Trophoblast cell (in vitro differentiated cells and primary cell): ENCODE data around the gene VWF.

Source experiments
- DNase-seq, 2 donors: peaks; one replicate each; pipeline ENCODE4 v3.0.0-alpha.2; 2016
- H2AFZ ChIP-seq: 2 replicates; pipeline ENCODE4 v1.6.1; 2013; ENCODE audit warnings: low read length, moderate library complexity, mild to moderate bottlenecking; ENCODE audit not compliant: insufficient read depth, poor library complexity
- H2AK5ac ChIP-seq: 2 replicates; pipeline ENCODE4 v1.6.1; 2013; ENCODE audit warnings: mild to moderate bottlenecking, low read length
- H2BK120ac ChIP-seq: 2 replicates; pipeline ENCODE4 v1.6.1; 2013; ENCODE audit warnings: low read length, mild to moderate bottlenecking, moderate library complexity; ENCODE audit not compliant: insufficient read depth, poor library complexity
- H2BK12ac ChIP-seq: 2 replicates; pipeline ENCODE4 v1.6.1; 2013; ENCODE audit warnings: mild to moderate bottlenecking, low read length, moderate library complexity
- H2BK5ac ChIP-seq: 2 replicates; pipeline ENCODE4 v1.6.1; 2013; ENCODE audit warnings: low read length, low read depth, moderate library complexity, mild to moderate bottlenecking; ENCODE audit not compliant: poor library complexity
- H3K14ac ChIP-seq: 2 replicates; pipeline ENCODE4 v1.6.1; 2013; ENCODE audit warnings: mild to moderate bottlenecking, low read length
- H3K18ac ChIP-seq: 2 replicates; pipeline ENCODE4 v1.6.1; 2013; ENCODE audit warnings: mild to moderate bottlenecking, low read length
- H3K23ac ChIP-seq: 2 replicates; pipeline ENCODE4 v1.6.1; 2013; ENCODE audit warnings: low read length
- H3K27ac ChIP-seq: 2 replicates; pipeline ENCODE4 v1.5.1; 2013; ENCODE audit warnings: low read depth, mild to moderate bottlenecking, inconsistent platforms, low read length, moderate library complexity
- H3K27me3 ChIP-seq: 2 replicates; pipeline ENCODE4 v1.6.1; 2013; ENCODE audit warnings: inconsistent platforms, mild to moderate bottlenecking, low read length, moderate library complexity; ENCODE audit not compliant: insufficient read depth
- H3K36me3 ChIP-seq, 2 experiments: 1 replicate in 1 of 2; 2 replicates in 1 of 2; pipeline ENCODE4 v1.6.1; 2013; ENCODE audit warnings: low read length in 2 of 2, mild to moderate bottlenecking in 2 of 2, moderate library complexity in 1 of 2; ENCODE audit not compliant: insufficient read depth in 2 of 2, control insufficient read depth in 1 of 2
- H3K4ac ChIP-seq: 2 replicates; pipeline ENCODE4 v1.6.1; 2013; ENCODE audit warnings: low read depth, mild to moderate bottlenecking, low read length, moderate library complexity
- H3K4me1 ChIP-seq, 2 experiments: 1 replicate in 1 of 2; 2 replicates in 1 of 2; pipeline ENCODE4 v1.6.1; 2013; ENCODE audit warnings: low read length in 2 of 2, mild to moderate bottlenecking in 2 of 2, moderate library complexity in 1 of 2; ENCODE audit not compliant: insufficient read depth in 2 of 2, control insufficient read depth in 1 of 2
- H3K4me2 ChIP-seq: 2 replicates; pipeline ENCODE4 v1.6.1; 2013; ENCODE audit warnings: inconsistent platforms, mild to moderate bottlenecking, low read length, moderate library complexity
- H3K4me3 ChIP-seq: 2 replicates; pipeline ENCODE4 v1.5.1; 2013; ENCODE audit warnings: mild to moderate bottlenecking, low read depth, low read length, inconsistent platforms
- H3K79me1 ChIP-seq: one replicate; pipeline ENCODE4 v1.6.1; 2013; ENCODE audit warnings: low read length
- H3K79me2 ChIP-seq: 2 replicates; pipeline ENCODE4 v1.6.1; 2013; ENCODE audit warnings: low read length, mild to moderate bottlenecking; ENCODE audit not compliant: control insufficient read depth, insufficient read depth, poor library complexity
- H3K9ac ChIP-seq: 2 replicates; pipeline ENCODE4 v1.6.1; 2013; ENCODE audit warnings: mild to moderate bottlenecking, low read length
- H3K9me3 ChIP-seq: 2 replicates; pipeline ENCODE4 v1.6.1; 2013; ENCODE audit warnings: low read depth, mild to moderate bottlenecking, control low read depth, inconsistent platforms, low read length; ENCODE audit not compliant: insufficient read depth
- H4K12ac ChIP-seq: 2 replicates; pipeline ENCODE4 v1.6.1; 2013; ENCODE audit warnings: low read depth, mild to moderate bottlenecking, low read length, moderate library complexity
- H4K8ac ChIP-seq: 2 replicates; pipeline ENCODE4 v1.6.1; 2013; ENCODE audit warnings: low read depth, mild to moderate bottlenecking, low read length, moderate library complexity
- H4K91ac ChIP-seq: one replicate; pipeline ENCODE4 v1.6.1; 2013; ENCODE audit warnings: low read depth, mild to moderate bottlenecking, low read length, moderate library complexity
- WGBS: extraction: QIAGEN DNeasy Blood & Tissue Kit; methylation state at CpG from one replicate; pipeline ENCODE4 v1.1.7; 2013; ENCODE audit warnings: missing lambda C conversion rate; ENCODE audit not compliant: insufficient read length, insufficient coverage; ENCODE audit errors: extremely low coverage; 5-methylcytosine and 5-hydroxymethylcytosine counted together

VWF gene

GRCh38 chr12:6112004-6112403, 12.5 kb downstream of the VWF start:
- no CpG with 5 or more reads among the region's 5 CpGs for WGBS
- Histone ChIP-seq H3K79me2 (no peaks in the 10 kb centered on the region), H4K91ac (peak overlapping the region; percentile 40), H3K18ac (no peak overlapping the region), H3K79me1 (peaks cover 16% of the 10 kb centered on the region), H3K14ac (no peak overlapping the region), H3K23ac (no peak overlapping the region), H3K27me3 (no peaks in the 10 kb centered on the region), H4K8ac (no peak overlapping the region), H4K12ac (no peak overlapping the region), H3K36me3 (no peaks in the 10 kb centered on the region), H3K4me1 (peaks cover 13 to 14% of the 10 kb centered on the region in 2 experiments), H3K9ac (no peak overlapping the region), H2BK5ac (no peak overlapping the region), H3K27ac (no peak overlapping the region), H3K4ac (no peak overlapping the region), H2AFZ (no peak overlapping the region), H3K4me3 (no peak overlapping the region), H3K4me2 (no peak overlapping the region), H2AK5ac (no peak overlapping the region), H3K9me3 (no peaks in the 10 kb centered on the region), H2BK120ac (no peak overlapping the region), H2BK12ac (no peak overlapping the region)
- DNase-seq: peak in 1 of 2 donors; percentile 33

GRCh38 chr12:6110006-6110405, 14.5 kb downstream of the VWF start:
- Histone ChIP-seq H3K4me3 (no peak overlapping the region), H3K23ac (no peak overlapping the region), H2BK5ac (no peak overlapping the region), H3K4me1 (peaks cover 2 to 4% of the 10 kb centered on the region in 2 experiments), H3K27me3 (no peaks in the 10 kb centered on the region), H4K8ac (no peak overlapping the region), H4K12ac (no peak overlapping the region), H2BK120ac (no peak overlapping the region), H3K27ac (no peak overlapping the region), H2BK12ac (no peak overlapping the region), H2AFZ (no peak overlapping the region), H3K18ac (no peak overlapping the region), H3K36me3 (no peaks in the 10 kb centered on the region), H3K79me1 (peaks cover 8% of the 10 kb centered on the region), H3K14ac (no peak overlapping the region), H4K91ac (no peak overlapping the region), H3K4ac (no peak overlapping the region), H3K9ac (no peak overlapping the region), H2AK5ac (no peak overlapping the region), H3K9me3 (no peaks in the 10 kb centered on the region), H3K4me2 (no peak overlapping the region), H3K79me2 (no peaks in the 10 kb centered on the region)
- WGBS: no CpG with 5 or more reads among the region's 4 CpGs
- peak in 1 of 2 donors; percentile 55 for DNase-seq

GRCh38 chr12:6106218-6106617, 18.3 kb downstream of the VWF start:
- Histone ChIP-seq H3K9ac (no peak overlapping the region), H4K8ac (no peak overlapping the region), H3K4me1 (no peaks in the 10 kb centered on the region), H3K27ac (no peak overlapping the region), H3K79me1 (no peaks in the 10 kb centered on the region), H3K14ac (no peak overlapping the region), H2BK120ac (no peak overlapping the region), H2AK5ac (no peak overlapping the region), H3K9me3 (no peaks in the 10 kb centered on the region), H2BK12ac (no peak overlapping the region), H3K23ac (no peak overlapping the region), H3K79me2 (no peaks in the 10 kb centered on the region), H2AFZ (no peak overlapping the region), H3K4me3 (no peak overlapping the region), H3K18ac (no peak overlapping the region), H4K91ac (no peak overlapping the region), H4K12ac (no peak overlapping the region), H3K4me2 (no peak overlapping the region), H3K27me3 (no peaks in the 10 kb centered on the region), H3K4ac (no peak overlapping the region), H2BK5ac (no peak overlapping the region), H3K36me3 (no peaks in the 10 kb centered on the region)
- DNase-seq: no peak
- no CpG with 5 or more reads among the region's 3 CpGs for WGBS

GRCh38 chr12:6104842-6105241, 19.6 kb downstream of the VWF start:
- Histone ChIP-seq H3K23ac (no peak overlapping the region), H2BK5ac (no peak overlapping the region), H3K79me2 (no peaks in the 10 kb centered on the region), H3K4me3 (no peak overlapping the region), H2AK5ac (no peak overlapping the region), H3K4me2 (no peak overlapping the region), H3K4ac (no peak overlapping the region), H3K18ac (no peak overlapping the region), H3K27ac (no peak overlapping the region), H2BK12ac (no peak overlapping the region), H3K14ac (no peak overlapping the region), H2AFZ (no peak overlapping the region), H3K9ac (no peak overlapping the region), H4K91ac (no peak overlapping the region), H3K79me1 (no peaks in the 10 kb centered on the region), H2BK120ac (no peak overlapping the region), H4K12ac (no peak overlapping the region), H3K9me3 (no peaks in the 10 kb centered on the region), H3K27me3 (no peaks in the 10 kb centered on the region), H3K4me1 (no peaks in the 10 kb centered on the region), H3K36me3 (no peaks in the 10 kb centered on the region), H4K8ac (no peak overlapping the region)
- WGBS: no CpG with 5 or more reads among the region's 2 CpGs
- DNase-seq: no peak
